GM21619 (cell line): ENCODE results near the gene PLD3.

Source experiments
- ATAC-seq: cut with Tn5 transposase; IDR thresholded peaks from one replicate; pipeline ENCODE4 v1.9.1; 2021; ENCODE audit not compliant: unreplicated experiment

PLD3 gene

GRCh38 chr19:40348125-40348913, at the start of gene PLD3, which contains the start of gene C19orf47:
Gene PLD3 (plus strand): TSS chr19:40348695. CDS start chr19:40366484, 17,789 bp downstream.
Gene C19orf47 (minus strand): TSS chr19:40348397. CDS start chr19:40341857, 6,540 bp downstream.
- ATAC-seq: peak; percentile 93

GRCh38 chr19:40300668-40301067, 47.8 kb upstream of the PLD3 start:
- no peak for ATAC-seq

- ATAC-seq: no peak
Measured at GRCh38 chr19:40302224-40303011, 46.1 kb upstream of the PLD3 start.

- ATAC-seq: no peak
Measured at GRCh38 chr19:40303765-40304164, 44.7 kb upstream of the PLD3 start.

- no peak for ATAC-seq
Measured at GRCh38 chr19:40304306-40304705, 44.2 kb upstream of the PLD3 start.

- no peak for ATAC-seq
Measured at GRCh38 chr19:40305403-40305802, 43.1 kb upstream of the PLD3 start.

GRCh38 chr19:40309666-40310065, 38.8 kb upstream of the PLD3 start:
- no peak for ATAC-seq

GRCh38 chr19:40312533-40312932, 36.0 kb upstream of the PLD3 start:
- ATAC-seq: no peak

- no peak for ATAC-seq
Measured at GRCh38 chr19:40313229-40313983, 35.1 kb upstream of the PLD3 start.

- no peak for ATAC-seq
Measured at GRCh38 chr19:40314656-40315055, 33.8 kb upstream of the PLD3 start.

GRCh38 chr19:40315812-40316470, 32.6 kb upstream of the PLD3 start:
- no peak for ATAC-seq

GRCh38 chr19:40317338-40317737, 31.2 kb upstream of the PLD3 start:
- ATAC-seq: no peak

GRCh38 chr19:40320558-40320935, 27.9 kb upstream of the PLD3 start:
- ATAC-seq: no peak

- ATAC-seq: no peak
Measured at GRCh38 chr19:40321076-40321475, 27.4 kb upstream of the PLD3 start.

GRCh38 chr19:40321566-40322270, 26.8 kb upstream of the PLD3 start:
- ATAC-seq: no peak

- no peak for ATAC-seq
Measured at GRCh38 chr19:40322271-40322610, 26.3 kb upstream of the PLD3 start.

GRCh38 chr19:40322951-40323615, 25.4 kb upstream of the PLD3 start:
- no peak for ATAC-seq

GRCh38 chr19:40323705-40324104, 24.8 kb upstream of the PLD3 start:
- ATAC-seq: no peak

GRCh38 chr19:40326201-40326600, 22.3 kb upstream of the PLD3 start:
- ATAC-seq: no peak

- ATAC-seq: no peak
Measured at GRCh38 chr19:40331052-40331451, 17.4 kb upstream of the PLD3 start.
